Vagina (tissue), 2 donors: Measurements from ENCODE around the gene ATP5PO.

Experiments
- POLR2A ChIP-seq, 2 donors: fragments of 450-650 bp; IDR thresholded peaks; one replicate each; pipeline ENCODE4 v1.6.1; 2017; ENCODE audit warnings: antibody characterized with exemption in 2 of 2, mild to moderate bottlenecking in 2 of 2, moderate library complexity in 2 of 2
- POLR2AphosphoS5 ChIP-seq, 2 donors: sonication (generic); formaldehyde crosslinking; IDR thresholded peaks; one replicate each; pipeline ENCODE4 v1.9.0; 2017; ENCODE audit warnings: antibody characterized with exemption in 2 of 2, mild to moderate bottlenecking in 2 of 2, low read depth in 1 of 2; ENCODE audit not compliant: insufficient read depth in 1 of 2
- TF ChIP-seq, protein P1 (sequence below), 3 experiments: fragments of 450-650 bp in 2 of 3; fragments of 200-600 bp in 1 of 3; sonication (generic) in 1 of 3; IDR thresholded peaks; one replicate each; pipeline ENCODE4 v1.5.1; 2017 to 2019; ENCODE audit warnings: antibody characterized with exemption in 3 of 3, mild to moderate bottlenecking in 2 of 3, moderate library complexity in 2 of 3

DNA sequence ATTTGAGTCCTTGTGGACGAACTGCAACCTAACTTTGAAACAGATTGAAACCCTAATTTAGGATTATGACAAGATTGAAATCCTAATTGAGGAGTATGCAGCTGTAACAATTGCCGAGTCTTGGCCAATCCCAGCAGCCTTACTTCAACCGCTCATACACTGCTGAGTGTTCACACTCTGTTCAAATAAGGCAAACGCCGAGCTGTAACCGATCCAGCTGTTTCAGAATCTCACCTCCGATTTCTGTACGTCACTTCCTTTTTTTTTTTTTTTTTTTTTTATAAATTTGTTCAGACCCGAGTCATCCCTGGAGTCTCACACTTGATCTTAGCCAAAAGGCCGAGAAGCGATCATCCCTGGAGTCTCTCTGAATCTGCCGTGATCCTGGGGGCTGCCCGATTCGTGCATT is 22.3 kb upstream of the ATP5PO start:
- TF ChIP-seq, protein P1, sequence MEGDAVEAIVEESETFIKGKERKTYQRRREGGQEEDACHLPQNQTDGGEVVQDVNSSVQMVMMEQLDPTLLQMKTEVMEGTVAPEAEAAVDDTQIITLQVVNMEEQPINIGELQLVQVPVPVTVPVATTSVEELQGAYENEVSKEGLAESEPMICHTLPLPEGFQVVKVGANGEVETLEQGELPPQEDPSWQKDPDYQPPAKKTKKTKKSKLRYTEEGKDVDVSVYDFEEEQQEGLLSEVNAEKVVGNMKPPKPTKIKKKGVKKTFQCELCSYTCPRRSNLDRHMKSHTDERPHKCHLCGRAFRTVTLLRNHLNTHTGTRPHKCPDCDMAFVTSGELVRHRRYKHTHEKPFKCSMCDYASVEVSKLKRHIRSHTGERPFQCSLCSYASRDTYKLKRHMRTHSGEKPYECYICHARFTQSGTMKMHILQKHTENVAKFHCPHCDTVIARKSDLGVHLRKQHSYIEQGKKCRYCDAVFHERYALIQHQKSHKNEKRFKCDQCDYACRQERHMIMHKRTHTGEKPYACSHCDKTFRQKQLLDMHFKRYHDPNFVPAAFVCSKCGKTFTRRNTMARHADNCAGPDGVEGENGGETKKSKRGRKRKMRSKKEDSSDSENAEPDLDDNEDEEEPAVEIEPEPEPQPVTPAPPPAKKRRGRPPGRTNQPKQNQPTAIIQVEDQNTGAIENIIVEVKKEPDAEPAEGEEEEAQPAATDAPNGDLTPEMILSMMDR (IDR thresholded peaks at IDR 0.05): no peak
- TF ChIP-seq POLR2AphosphoS5 (IDR thresholded peaks at IDR 0.05; ENCODE audit: insufficient read depth in 1 of 2, low read depth in 1 of 2) (no peak), POLR2A (IDR thresholded peaks at IDR 0.05) (no peak)
